Central memory CD4-positive, alpha-beta T cell (primary cell): ENCODE measurements around the gene SASS6.

Experiments used
- DNase-seq: peaks from one replicate; pipeline ENCODE4 v3.0.0; 2022
- total RNA-seq, 3 experiments: gene quantifications; one replicate each; lab custom pipeline; 2026; lab: John Stamatoyannopoulos, UW

The SASS6 gene, protein sequence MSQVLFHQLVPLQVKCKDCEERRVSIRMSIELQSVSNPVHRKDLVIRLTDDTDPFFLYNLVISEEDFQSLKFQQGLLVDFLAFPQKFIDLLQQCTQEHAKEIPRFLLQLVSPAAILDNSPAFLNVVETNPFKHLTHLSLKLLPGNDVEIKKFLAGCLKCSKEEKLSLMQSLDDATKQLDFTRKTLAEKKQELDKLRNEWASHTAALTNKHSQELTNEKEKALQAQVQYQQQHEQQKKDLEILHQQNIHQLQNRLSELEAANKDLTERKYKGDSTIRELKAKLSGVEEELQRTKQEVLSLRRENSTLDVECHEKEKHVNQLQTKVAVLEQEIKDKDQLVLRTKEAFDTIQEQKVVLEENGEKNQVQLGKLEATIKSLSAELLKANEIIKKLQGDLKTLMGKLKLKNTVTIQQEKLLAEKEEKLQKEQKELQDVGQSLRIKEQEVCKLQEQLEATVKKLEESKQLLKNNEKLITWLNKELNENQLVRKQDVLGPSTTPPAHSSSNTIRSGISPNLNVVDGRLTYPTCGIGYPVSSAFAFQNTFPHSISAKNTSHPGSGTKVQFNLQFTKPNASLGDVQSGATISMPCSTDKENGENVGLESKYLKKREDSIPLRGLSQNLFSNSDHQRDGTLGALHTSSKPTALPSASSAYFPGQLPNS
- total RNA-seq = 12.3 to 17.9 (median 12.8) reads per million in 3 experiments

DNA sequence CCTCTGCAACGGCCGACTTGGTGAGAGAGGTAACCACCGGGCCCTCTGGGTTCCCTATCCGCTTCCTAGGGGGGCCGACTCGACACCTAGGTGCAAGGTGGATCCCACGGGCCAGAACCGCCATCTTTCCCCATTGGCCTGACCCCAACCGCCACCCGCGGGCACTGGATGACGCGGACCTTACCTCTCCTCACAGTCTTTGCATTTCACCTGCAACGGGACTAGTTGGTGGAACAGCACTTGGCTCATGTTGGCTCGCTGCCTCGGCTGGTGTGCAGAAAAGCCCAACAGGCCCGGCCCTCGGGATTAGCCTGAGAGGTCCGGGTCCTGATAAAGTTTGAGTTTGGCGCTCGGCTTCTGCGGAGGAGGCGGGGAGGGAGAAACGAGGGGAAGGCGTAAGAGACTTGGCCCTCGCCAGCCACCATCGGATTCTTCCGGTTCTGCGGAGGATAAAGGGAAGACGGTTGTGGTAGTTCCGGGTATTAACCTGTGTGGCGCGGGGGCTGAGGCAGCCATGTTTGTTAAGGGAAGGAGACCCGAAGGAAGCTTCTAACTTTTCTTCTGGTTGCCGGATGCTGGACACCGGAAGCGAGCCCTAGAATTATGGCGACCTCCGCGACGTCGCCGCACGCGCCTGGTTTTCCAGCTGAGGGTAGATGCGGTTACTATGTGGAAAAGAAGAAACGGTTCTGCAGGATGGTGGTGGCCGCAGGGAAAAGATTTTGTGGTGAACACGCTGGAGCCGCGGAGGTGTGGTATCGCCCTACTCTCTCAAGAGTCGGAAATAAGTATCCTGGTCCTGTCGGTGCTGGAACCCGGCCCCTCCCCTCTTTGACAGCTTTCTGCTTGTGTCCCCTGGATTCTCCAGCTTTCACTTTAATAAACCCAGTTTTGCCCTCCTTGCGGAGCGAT, at the start of gene SASS6, which contains the start of gene TRMT13:
Gene SASS6 (minus strand): TSS at position 365 of the 912 bp plus-strand sequence. CDS start 116 bp downstream, at position 249.
Gene TRMT13 (plus strand): TSS at position 598 of the 912 bp plus-strand sequence. CDS start 6 bp downstream, at position 604.
- peak; percentile 96 for DNase-seq

- DNase-seq = no peak
Observed at GRCh38 chr1:100178091-100178490, 45.4 kb upstream of the SASS6 start, which contains the start of gene LRRC39. Gene LRRC39, minus strand, starts transcription at chr1:100178256. Its CDS starts 9,740 bp downstream, at chr1:100168516.

DNA sequence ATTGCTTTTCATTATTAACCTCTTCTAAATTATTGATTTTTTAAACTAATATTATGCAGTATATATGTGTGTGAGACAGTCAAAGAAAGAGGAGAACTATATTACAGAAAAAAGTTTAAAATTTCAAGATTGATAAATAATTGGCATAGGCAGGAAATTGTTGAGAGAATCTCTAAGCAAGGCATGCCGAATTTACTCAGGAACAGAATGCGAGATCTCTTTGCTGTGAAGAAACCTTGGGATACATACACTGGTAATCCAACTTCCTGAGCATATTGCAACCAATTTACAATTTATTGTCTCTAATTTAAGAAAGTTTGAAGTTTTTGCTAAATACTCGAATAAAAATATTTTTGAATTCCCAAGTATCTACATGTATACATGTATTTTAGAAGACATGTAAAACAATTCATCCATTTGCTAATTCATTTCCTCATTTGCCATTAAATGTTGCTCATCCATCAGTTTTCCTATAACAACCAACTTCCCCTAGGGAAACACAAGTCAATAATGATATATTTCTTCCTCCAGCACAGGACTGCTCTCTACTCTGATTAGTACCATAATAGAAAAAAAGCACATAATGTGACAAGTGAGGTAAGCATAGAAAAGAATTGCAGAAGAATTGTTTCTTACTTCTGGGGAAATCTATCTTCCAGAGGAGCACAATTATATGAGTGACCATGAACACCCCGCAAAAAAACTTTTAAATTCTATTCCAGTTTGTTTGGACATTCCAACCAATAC, 44.7 kb upstream of the SASS6 start:
- DNase-seq = no peak

GRCh38 chr1:100168051-100168450, 35.3 kb upstream of the SASS6 start:
- no peak for DNase-seq

DNA sequence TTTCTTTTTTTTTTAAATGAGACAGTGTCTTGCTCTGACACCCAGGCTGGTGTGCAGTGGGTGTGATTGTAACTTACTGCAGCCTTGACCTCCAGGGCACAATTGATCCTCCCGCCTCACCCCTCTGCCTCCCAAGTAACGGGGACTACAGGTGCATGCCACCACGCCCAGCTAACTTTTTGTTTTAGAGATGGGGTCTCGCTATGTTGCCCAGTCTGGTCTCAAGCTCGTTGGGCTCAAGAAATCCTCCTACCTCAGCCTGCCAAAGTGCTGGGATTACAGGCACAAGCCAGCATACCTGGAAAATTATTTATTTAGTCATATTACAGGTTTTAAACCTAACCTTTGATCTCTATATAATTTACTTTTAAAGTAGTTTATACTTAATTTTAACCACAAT, 32.0 kb upstream of the SASS6 start:
- DNase-seq = no peak

GRCh38 chr1:100164216-100164615, 31.5 kb upstream of the SASS6 start:
- no peak for DNase-seq

DNA sequence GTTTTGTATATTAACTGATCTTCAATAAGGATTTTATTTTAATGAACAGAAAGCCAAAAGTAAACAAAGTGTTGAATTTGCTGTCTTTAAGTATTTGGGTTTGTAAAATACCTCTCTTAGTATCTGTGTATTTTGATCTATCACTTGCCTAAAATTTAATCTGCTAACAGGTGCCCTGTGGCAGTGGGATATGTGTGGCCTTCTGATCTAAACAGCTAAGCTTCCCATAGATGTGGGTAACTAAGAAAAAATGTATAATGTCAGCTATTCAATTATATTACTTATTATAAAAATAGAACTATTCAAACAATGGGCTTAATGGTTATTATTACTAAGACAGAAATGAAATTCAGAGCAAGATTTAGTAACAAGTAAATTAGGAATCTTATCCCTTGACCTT, 30.2 kb upstream of the SASS6 start:
- DNase-seq = no peak

- DNase-seq = no peak
Observed at GRCh38 chr1:100152271-100152670, 19.5 kb upstream of the SASS6 start.

- DNase-seq = no peak
Observed at GRCh38 chr1:100151679-100152078, 18.9 kb upstream of the SASS6 start.

- no peak for DNase-seq
Observed at GRCh38 chr1:100147875-100148274, 15.1 kb upstream of the SASS6 start.

DNA sequence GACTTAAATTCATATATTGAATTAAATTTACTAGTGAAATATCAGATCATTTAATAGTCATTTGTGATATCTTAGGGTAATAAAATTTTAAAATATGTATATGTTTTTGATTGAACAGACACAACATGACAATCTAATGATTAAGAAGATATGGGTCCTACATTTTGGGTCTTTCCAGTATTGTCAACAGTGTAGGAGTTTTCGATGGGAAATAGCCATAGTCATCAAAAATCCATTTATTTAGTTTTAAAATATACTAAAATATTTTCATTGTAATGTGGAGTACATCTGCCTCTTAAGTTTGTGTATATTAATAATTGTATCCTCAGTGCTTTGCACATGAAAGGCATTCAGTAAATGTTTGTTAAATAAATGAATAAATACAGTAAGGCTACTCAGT, 14.2 kb upstream of the SASS6 start:
- no peak for DNase-seq

- DNase-seq = no peak
Observed at GRCh38 chr1:100145116-100145515, 12.4 kb upstream of the SASS6 start.

GRCh38 chr1:100142343-100142742, 9.6 kb upstream of the SASS6 start:
- DNase-seq = no peak

- DNase-seq = no peak
Observed at GRCh38 chr1:100141192-100141591, 8.5 kb upstream of the SASS6 start.

DNA sequence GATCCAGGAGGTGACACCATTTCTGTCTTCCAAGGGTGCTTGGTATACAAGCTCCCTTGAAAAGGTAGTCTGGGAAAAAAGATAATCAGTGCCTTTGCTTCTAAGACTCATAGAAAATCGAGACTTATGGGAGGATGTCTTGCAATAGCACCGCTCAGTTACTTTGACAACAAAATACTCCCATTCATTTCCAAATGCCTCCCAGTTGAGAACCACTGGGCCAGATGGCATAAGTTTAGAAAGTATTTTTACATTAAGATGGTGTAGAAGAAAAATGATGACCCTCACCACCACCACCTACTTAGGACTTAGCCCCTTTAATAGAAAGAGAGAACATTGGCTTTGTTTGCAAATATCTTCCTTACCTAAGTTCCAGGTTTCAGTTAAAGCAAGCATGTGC, 4.9 kb upstream of the SASS6 start:
- no peak for DNase-seq

GRCh38 chr1:100134872-100135271, 2.1 kb upstream of the SASS6 start:
- DNase-seq = no peak

- DNase-seq = no peak
Observed at GRCh38 chr1:100131623-100132022, 1.1 kb downstream of the SASS6 start.

DNA sequence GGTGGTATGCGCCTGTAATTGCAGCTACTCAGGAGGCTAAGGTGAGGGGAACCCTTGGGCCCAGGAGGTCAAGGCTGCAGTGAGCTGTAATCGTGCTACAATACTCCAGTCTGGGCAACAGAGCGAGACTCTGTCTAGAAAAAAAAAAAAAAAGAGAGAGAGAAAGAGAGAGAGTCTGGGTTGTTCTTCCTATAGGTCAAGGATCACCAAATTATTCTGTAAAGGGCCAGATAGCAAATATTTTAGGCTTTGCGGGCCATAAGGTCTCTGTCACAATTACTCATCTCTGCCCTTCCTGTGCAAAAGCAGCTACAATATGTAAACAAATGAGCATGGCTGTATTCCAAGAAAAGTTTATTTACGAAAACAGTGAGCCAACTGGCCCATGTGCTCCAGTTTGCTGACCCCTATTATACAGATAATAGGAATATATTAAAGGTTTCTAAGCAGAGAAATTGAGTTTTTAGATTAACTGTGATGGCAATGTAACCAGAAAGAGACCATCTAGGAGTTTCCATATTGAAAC, 2.1 kb downstream of the SASS6 start:
- DNase-seq = no peak

- DNase-seq = no peak
Observed at GRCh38 chr1:100127226-100127625, 5.5 kb downstream of the SASS6 start.

- DNase-seq = no peak
Observed at GRCh38 chr1:100122177-100122576, 10.6 kb downstream of the SASS6 start.

DNA sequence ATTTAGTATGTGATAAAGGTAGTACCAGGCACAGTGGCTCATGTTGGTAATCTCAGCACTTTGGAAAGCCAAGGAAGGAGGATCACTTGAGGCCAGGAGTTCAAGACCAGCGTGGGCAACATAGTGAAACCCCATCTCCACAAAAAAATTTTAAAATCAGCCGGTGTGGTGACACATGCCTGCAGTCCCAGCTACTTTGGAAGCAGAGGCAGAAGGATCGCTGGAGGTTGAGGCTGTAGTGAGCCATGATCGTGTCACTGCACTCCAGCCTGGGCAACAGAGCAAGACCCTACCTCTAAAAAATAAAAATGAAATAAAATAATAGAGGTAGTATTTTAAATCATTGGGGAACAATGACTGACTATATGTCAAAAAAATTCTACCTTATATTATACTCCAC, 17.2 kb downstream of the SASS6 start:
- DNase-seq = no peak

DNA sequence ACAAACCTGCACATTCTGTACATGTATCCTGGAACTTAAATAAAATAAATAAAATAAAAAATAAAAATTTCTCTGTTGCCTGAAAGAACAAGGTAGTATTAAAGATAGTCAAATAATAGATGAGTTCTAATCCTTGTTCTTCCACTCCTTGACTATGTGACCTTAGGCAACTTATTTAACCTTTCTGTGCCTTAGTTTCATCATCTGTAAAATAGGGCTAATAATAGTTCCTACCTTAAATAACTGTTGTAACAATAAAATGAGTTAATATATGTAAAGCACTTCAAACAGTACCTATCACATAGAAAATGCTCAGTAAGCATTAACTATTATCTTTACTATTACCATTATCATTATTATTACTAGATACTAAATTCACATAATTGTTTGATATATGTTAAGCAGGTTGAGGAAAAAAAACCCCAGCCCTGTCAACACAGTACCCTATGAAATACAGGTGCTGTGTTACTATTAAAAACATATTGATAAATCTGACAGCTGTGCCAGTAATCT, 23.1 kb downstream of the SASS6 start:
- DNase-seq = no peak
